Loucy (cell line): Measurements from ENCODE around the gene ATP5MC2.

Experiments used
- H2AFZ ChIP-seq: fragments of 200-600 bp; sonication (generic); 2 replicates; pipeline ENCODE4 v1.6.0; 2016; ENCODE audit warnings: antibody characterized with exemption, mild to moderate bottlenecking, low read length, moderate library complexity
- H3F3A ChIP-seq: fragments of 200-600 bp; 2 replicates; pipeline ENCODE4 v1.6.0; 2016; ENCODE audit warnings: antibody characterized with exemption, low read depth, mild to moderate bottlenecking
- H3K27me3 ChIP-seq: fragments of 200-600 bp; sonication (generic); 2 replicates; pipeline ENCODE4 v1.6.1; 2014; ENCODE audit warnings: low read length, mild to moderate bottlenecking; ENCODE audit not compliant: insufficient read depth, poor library complexity, severe bottlenecking
- H3K36me3 ChIP-seq: fragments of 200-600 bp; sonication (generic); 2 replicates; pipeline ENCODE4 v1.6.1; 2016; ENCODE audit warnings: low read length; ENCODE audit not compliant: insufficient read depth
- H3K4me1 ChIP-seq: fragments of 200-600 bp; sonication (generic); 2 replicates; pipeline ENCODE4 v1.5.1; 2014; ENCODE audit warnings: low read length, mild to moderate bottlenecking; ENCODE audit not compliant: insufficient read depth, poor library complexity, severe bottlenecking
- H3K4me2 ChIP-seq: fragments of 200-600 bp; sonication (generic); 2 replicates; pipeline ENCODE4 v1.6.0; 2014; ENCODE audit warnings: antibody characterized with exemption, low read length, low read depth, mild to moderate bottlenecking; ENCODE audit not compliant: poor library complexity, severe bottlenecking
- H3K4me3 ChIP-seq: fragments of 200-600 bp; sonication (generic); 2 replicates; pipeline ENCODE4 v1.5.1; 2014; ENCODE audit warnings: low read length, mild to moderate bottlenecking, mixed read lengths; ENCODE audit not compliant: poor library complexity, severe bottlenecking
- H3K79me2 ChIP-seq: fragments of 200-600 bp; sonication (generic); 2 replicates; pipeline ENCODE4 v1.6.1; 2014; ENCODE audit warnings: low read length; ENCODE audit not compliant: insufficient read depth
- H3K9ac ChIP-seq: fragments of 200-600 bp; sonication (generic); 2 replicates; pipeline ENCODE4 v1.6.0; 2014; ENCODE audit warnings: mild to moderate bottlenecking, low read depth, low read length, moderate library complexity; ENCODE audit not compliant: poor library complexity, severe bottlenecking
- H3K9me2 ChIP-seq: fragments of 200-600 bp; sonication (generic); replicated peaks from 2 replicates; pipeline ENCODE4 v1.6.1; 2016; ENCODE audit warnings: low read depth, low read length, mixed read lengths
- H3K9me3 ChIP-seq: fragments of 200-600 bp; sonication (generic); 2 replicates; pipeline ENCODE4 v1.6.1; 2014; ENCODE audit warnings: mild to moderate bottlenecking, antibody characterized with exemption, low read length, low read depth; ENCODE audit not compliant: insufficient read depth
- H4K20me1 ChIP-seq: fragments of 200-600 bp; sonication (generic); 2 replicates; pipeline ENCODE4 v1.6.0; 2014; ENCODE audit warnings: antibody characterized with exemption, low read length, mild to moderate bottlenecking; ENCODE audit not compliant: insufficient read depth, poor library complexity, severe bottlenecking
- EZH2phosphoT487 ChIP-seq: fragments of 200-600 bp; IDR thresholded peaks from 2 replicates; pipeline ENCODE4 v1.6.1; 2018; ENCODE audit warnings: antibody characterized with exemption, mild to moderate bottlenecking, moderate library complexity, borderline replicate concordance
- TF ChIP-seq, protein P1 (sequence below): fragments of 200-600 bp; sonication (generic); conservative IDR thresholded peaks from 2 replicates; pipeline ENCODE4 v1.5.1; 2014; ENCODE audit warnings: mild to moderate bottlenecking, antibody characterized with exemption, low read length

ATP5MC2 gene

DNA sequence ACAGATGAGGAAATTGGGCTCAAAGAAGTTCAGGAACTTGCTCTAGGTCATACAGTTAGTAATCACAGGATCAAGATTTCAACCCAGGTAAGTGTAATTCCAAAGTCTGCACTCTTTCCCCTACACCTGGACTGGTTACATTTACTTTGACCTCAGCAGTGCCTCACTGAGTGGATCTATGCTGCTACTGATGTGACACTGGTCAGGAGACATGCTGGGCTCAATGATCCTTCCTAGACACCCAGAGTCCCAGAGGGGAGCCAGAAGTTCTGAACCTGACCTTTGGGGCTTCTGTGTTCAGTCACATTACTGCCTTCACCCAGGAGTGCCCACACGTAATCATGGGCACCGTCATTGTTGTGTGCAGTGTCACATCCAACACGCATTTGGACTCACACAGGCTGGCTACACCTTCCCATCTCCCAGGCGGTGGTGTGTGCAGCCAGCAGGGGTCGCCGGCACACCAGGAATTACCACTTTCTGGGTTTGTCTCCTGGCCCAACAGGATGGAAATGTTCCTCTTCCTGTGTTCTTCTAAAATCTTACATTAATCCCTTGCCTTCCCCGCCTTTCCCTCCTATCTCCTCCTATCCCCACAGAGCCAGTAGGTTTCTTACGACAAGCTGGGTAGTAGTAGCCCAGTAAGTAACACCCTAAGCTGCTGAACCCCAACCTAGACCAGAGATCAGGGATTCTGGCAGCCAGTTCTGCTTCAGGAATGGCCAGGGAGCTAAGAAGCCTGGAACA is 25.8 kb upstream of the ATP5MC2 start:
- TF ChIP-seq, protein P1, sequence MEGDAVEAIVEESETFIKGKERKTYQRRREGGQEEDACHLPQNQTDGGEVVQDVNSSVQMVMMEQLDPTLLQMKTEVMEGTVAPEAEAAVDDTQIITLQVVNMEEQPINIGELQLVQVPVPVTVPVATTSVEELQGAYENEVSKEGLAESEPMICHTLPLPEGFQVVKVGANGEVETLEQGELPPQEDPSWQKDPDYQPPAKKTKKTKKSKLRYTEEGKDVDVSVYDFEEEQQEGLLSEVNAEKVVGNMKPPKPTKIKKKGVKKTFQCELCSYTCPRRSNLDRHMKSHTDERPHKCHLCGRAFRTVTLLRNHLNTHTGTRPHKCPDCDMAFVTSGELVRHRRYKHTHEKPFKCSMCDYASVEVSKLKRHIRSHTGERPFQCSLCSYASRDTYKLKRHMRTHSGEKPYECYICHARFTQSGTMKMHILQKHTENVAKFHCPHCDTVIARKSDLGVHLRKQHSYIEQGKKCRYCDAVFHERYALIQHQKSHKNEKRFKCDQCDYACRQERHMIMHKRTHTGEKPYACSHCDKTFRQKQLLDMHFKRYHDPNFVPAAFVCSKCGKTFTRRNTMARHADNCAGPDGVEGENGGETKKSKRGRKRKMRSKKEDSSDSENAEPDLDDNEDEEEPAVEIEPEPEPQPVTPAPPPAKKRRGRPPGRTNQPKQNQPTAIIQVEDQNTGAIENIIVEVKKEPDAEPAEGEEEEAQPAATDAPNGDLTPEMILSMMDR = peak; percentile 98
- no peak for TF ChIP-seq EZH2phosphoT487
- peak overlapping the region; percentile 27 for H3K4me2 ChIP-seq
- H3K27me3 ChIP-seq = no peaks in the 10 kb centered on the region
- no peak overlapping the region for H3K9ac ChIP-seq
- H4K20me1 ChIP-seq = no peaks in the 10 kb centered on the region
- no peaks in the 10 kb centered on the region for H3K79me2 ChIP-seq
- H3K4me3 ChIP-seq = no peak overlapping the region
- H3K4me1 ChIP-seq = peaks cover 5% of the 10 kb centered on the region
- no peaks in the 10 kb centered on the region for H3K36me3 ChIP-seq
- no peaks in the 10 kb centered on the region for H3K9me2 ChIP-seq
- H2AFZ ChIP-seq = peak overlapping the region; percentile 82
- H3F3A ChIP-seq = no peaks in the 10 kb centered on the region
- H3K9me3 ChIP-seq = no peaks in the 10 kb centered on the region

GRCh38 chr12:53700567-53700966 is 24.7 kb upstream of the ATP5MC2 start:
- Histone ChIP-seq H3K4me3 (no peak overlapping the region), H3K9me2 (no peaks in the 10 kb centered on the region), H3K27me3 (no peaks in the 10 kb centered on the region), H3K36me3 (no peaks in the 10 kb centered on the region), H2AFZ (no peak overlapping the region), H3K79me2 (no peaks in the 10 kb centered on the region), H3K9ac (no peak overlapping the region), H3K4me2 (no peak overlapping the region), H3K9me3 (no peaks in the 10 kb centered on the region), H4K20me1 (no peaks in the 10 kb centered on the region), H3F3A (no peaks in the 10 kb centered on the region), H3K4me1 (peaks cover 11% of the 10 kb centered on the region)
- TF ChIP-seq, protein P1 = no peak
- no peak for TF ChIP-seq EZH2phosphoT487

- no peak overlapping the region for H3K9ac ChIP-seq
- no peaks in the 10 kb centered on the region for H3K79me2 ChIP-seq
Observed at GRCh38 chr12:53699678-53700025, 23.8 kb upstream of the ATP5MC2 start.

More at GRCh38 chr12:53699678-53700025, 23.8 kb upstream of the ATP5MC2 start:
- Histone ChIP-seq H4K20me1 (no peaks in the 10 kb centered on the region), H3F3A (no peaks in the 10 kb centered on the region), H3K4me2 (no peak overlapping the region), H3K4me3 (no peak overlapping the region), H3K9me3 (no peaks in the 10 kb centered on the region), H3K9me2 (no peaks in the 10 kb centered on the region), H2AFZ (no peak overlapping the region), H3K27me3 (no peaks in the 10 kb centered on the region), H3K36me3 (no peaks in the 10 kb centered on the region), H3K4me1 (peaks cover 18% of the 10 kb centered on the region)
- TF ChIP-seq EZH2phosphoT487 = no peak
- TF ChIP-seq, protein P1 = no peak
